Uterus (tissue), 4 donors: ENCODE results near the gene GFOD2. TPM values are rescaled to one million over a fixed set of nuclear protein-coding genes. Genes with fewer than 3 reads are reported as not detected.

Source experiments
- DNase-seq, 2 donors: peaks; one replicate each; pipeline ENCODE4 v3.0.0-alpha.2; 2019 to 2020
- H3K27ac ChIP-seq, 2 donors: fragments of 200-600 bp; sonication (generic); 1 replicate in 1 of 2; 2 replicates in 1 of 2; pipeline ENCODE4 v1.5.1; 2016 to 2018
- H3K27me3 ChIP-seq, 2 donors: fragments of 200-600 bp; sonication (generic); one replicate each; pipeline ENCODE4 v1.5.1; 2018 to 2019; ENCODE audit warnings: control low read depth in 1 of 2
- H3K36me3 ChIP-seq, 2 donors: fragments of 200-600 bp; sonication (generic); one replicate each; pipeline ENCODE4 v1.5.1; 2019; ENCODE audit warnings: control low read depth in 1 of 2
- H3K4me1 ChIP-seq, 2 donors: fragments of 200-600 bp; sonication (generic); one replicate each; pipeline ENCODE4 v1.5.1; 2018 to 2019; ENCODE audit warnings: control low read depth in 1 of 2
- H3K4me3 ChIP-seq, 2 donors: fragments of 200-600 bp; sonication (generic); 1 replicate in 1 of 2; 2 replicates in 1 of 2; pipeline ENCODE4 v1.5.1; 2018 to 2019; ENCODE audit warnings: mild to moderate bottlenecking in 1 of 2
- H3K9me3 ChIP-seq, 2 donors: fragments of 200-600 bp; sonication (generic); one replicate each; pipeline ENCODE4 v1.5.1; 2019; ENCODE audit warnings: control low read depth in 1 of 2
- CTCF ChIP-seq, 4 experiments: fragments of 200-600 bp in 2 of 4; fragments of 450-650 bp in 2 of 4; sonication (generic) in 2 of 4; IDR thresholded peaks; one replicate each; pipeline ENCODE4 v1.5.1; 2016 to 2019; ENCODE audit warnings: antibody characterized with exemption in 4 of 4, mild to moderate bottlenecking in 2 of 4, moderate library complexity in 1 of 4
- POLR2A ChIP-seq, 2 donors: fragments of 450-650 bp; IDR thresholded peaks; one replicate each; pipeline ENCODE4 v1.6.1; 2016; ENCODE audit warnings: antibody characterized with exemption in 2 of 2, mild to moderate bottlenecking in 1 of 2, moderate library complexity in 1 of 2
- intact Hi-C: fragments of 100-400 bp; cut with DNase I; formaldehyde crosslinking; loops from one replicate; pipeline ENCODE4 v1.15.1; 2023; ENCODE audit warnings: low total_unique reads
- total RNA-seq, 4 donors: library from RNA; depleted of rRNA in 3 of 4; stranded (reverse); fragments of >200 nt in 3 of 4; gene quantifications; one replicate each; pipeline versions ENCODE4 v1.1.0 to v1.2.4, GENCODE V29; 2014 to 2023
- donor health status: DM: yes; HTN: yes; CAD: no.

GFOD2 gene
- total RNA-seq, 4 donors from 2014 or later = 11.0 to 28.5 (median 26.3) TPM

GRCh38 chr16:67648088-67648763 lies 70.9 kb downstream of the GFOD2 start:
- no peak for TF ChIP-seq POLR2A (IDR thresholded peaks at IDR 0.05)
- TF ChIP-seq CTCF (IDR thresholded peaks at IDR 0.05) = no peak
- Histone ChIP-seq H3K36me3 (no peaks in the 10 kb centered on the region), H3K9me3 (no peaks in the 10 kb centered on the region), H3K27me3 (peaks cover 26 to 31% of the 10 kb centered on the region in 2 donors), H3K4me1 (peaks cover 0 to 14% of the 10 kb centered on the region in 2 donors), H3K27ac (no peak overlapping the region), H3K4me3 (no peak overlapping the region)
- no peak for DNase-seq
- intact Hi-C loops = no loop called here

- no peaks in the 10 kb centered on the region for H3K36me3 ChIP-seq
- peaks cover 24 to 31% of the 10 kb centered on the region in 2 donors for H3K27me3 ChIP-seq
- no peaks in the 10 kb centered on the region for H3K9me3 ChIP-seq
- DNase-seq = no peak
- H3K27ac ChIP-seq = no peak overlapping the region
- intact Hi-C loops = no loop called here
- TF ChIP-seq CTCF (IDR thresholded peaks at IDR 0.05) = no peak
- TF ChIP-seq POLR2A (IDR thresholded peaks at IDR 0.05) = no peak
- no peak overlapping the region for H3K4me3 ChIP-seq
- H3K4me1 ChIP-seq = peaks cover 0 to 8% of the 10 kb centered on the region in 2 donors
These were observed 71.4 kb downstream of the GFOD2 start for GRCh38 chr16:67647681-67648080.

- Histone ChIP-seq H3K27me3 (peaks cover 20 to 31% of the 10 kb centered on the region in 2 donors), H3K4me3 (no peak overlapping the region), H3K9me3 (no peaks in the 10 kb centered on the region), H3K4me1 (peaks cover 0 to 5% of the 10 kb centered on the region in 2 donors), H3K36me3 (no peaks in the 10 kb centered on the region), H3K27ac (no peak overlapping the region)
- no peak for DNase-seq
- intact Hi-C loops = no loop called here
- TF ChIP-seq POLR2A (IDR thresholded peaks at IDR 0.05) = no peak
- TF ChIP-seq CTCF (IDR thresholded peaks at IDR 0.05) = no peak
These were observed 71.9 kb downstream of the GFOD2 start for GRCh38 chr16:67647111-67647651.

DNA sequence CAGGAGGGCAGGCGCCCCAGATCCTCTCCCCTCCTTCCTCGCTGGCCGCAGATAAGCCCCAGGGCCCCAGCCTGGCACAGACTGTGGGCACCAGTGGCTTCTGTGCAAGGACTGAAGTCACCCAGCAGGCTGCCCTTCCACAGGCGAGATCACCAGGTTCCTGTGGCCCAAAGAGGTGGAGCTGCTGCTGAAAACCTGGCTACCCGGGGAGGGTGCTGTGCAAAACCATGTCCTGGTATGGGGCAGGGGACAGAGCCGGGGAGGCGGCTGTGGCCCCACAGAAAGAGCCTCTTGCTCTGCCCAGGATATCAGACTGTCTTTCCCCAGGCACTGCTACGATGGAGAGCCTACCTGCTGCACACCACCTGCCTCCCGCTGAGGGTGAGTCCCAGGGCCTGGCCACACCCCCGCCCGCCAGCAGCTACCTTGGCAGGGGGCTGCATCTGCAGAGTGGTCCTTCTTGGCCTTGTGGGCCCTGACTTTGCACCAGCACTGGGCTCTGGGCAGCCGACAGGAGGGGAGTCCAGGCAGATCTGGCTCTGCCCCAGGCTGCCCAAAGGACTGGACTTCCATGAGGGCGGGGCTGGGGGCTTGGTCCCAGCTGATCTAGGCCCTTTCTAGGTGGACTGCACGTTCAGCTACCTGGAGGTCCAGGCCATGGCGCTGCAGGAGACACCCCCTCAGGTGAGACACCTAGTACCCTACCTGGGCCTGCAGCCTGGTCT lies 73.6 kb downstream of the GFOD2 start:
- intact Hi-C loops = no loop called here
- TF ChIP-seq CTCF (IDR thresholded peaks at IDR 0.05) (no peak), POLR2A (IDR thresholded peaks at IDR 0.05) (no peak)
- H3K27ac ChIP-seq = no peak overlapping the region

GRCh38 chr16:67644038-67644437 lies 75.1 kb downstream of the GFOD2 start:
- intact Hi-C loops = no loop called here
- H3K4me1 ChIP-seq = peaks cover 0 to 5% of the 10 kb centered on the region in 2 donors

More for the DNA sequence above, 73.6 kb downstream of the GFOD2 start:
- DNase-seq = no peak
- H3K9me3 ChIP-seq = no peaks in the 10 kb centered on the region
- H3K4me3 ChIP-seq = no peak overlapping the region
- H3K4me1 ChIP-seq = peaks cover 0 to 5% of the 10 kb centered on the region in 2 donors
- peaks cover 15 to 27% of the 10 kb centered on the region in 2 donors for H3K27me3 ChIP-seq
- no peaks in the 10 kb centered on the region for H3K36me3 ChIP-seq

More at GRCh38 chr16:67644038-67644437, 75.1 kb downstream of the GFOD2 start:
- no peaks in the 10 kb centered on the region for H3K36me3 ChIP-seq
- H3K9me3 ChIP-seq = no peaks in the 10 kb centered on the region
- H3K4me3 ChIP-seq = no peak overlapping the region
- no peak for DNase-seq
- TF ChIP-seq CTCF (IDR thresholded peaks at IDR 0.05) (no peak), POLR2A (IDR thresholded peaks at IDR 0.05) (no peak)
- no peak overlapping the region for H3K27ac ChIP-seq
- peaks cover 11 to 25% of the 10 kb centered on the region in 2 donors for H3K27me3 ChIP-seq
